ENCODE results near the gene WARS2.

The WARS2 gene

GRCh38 chr1:119081267-119081666, 59.2 kb downstream of the WARS2 start:
- no peaks in the 10 kb centered on the region for H3K9me3 ChIP-seq (ENCODE audit: control insufficient read depth, low read length)
- no peak overlapping the region for H3K27ac ChIP-seq
- no peak for TF ChIP-seq CTCF (IDR thresholded peaks at IDR 0.05)

GRCh38 chr1:119080586-119080985, 59.9 kb downstream of the WARS2 start:
- H3K4me2 ChIP-seq (ENCODE audit: low read length) = no peak overlapping the region
- no peaks in the 10 kb centered on the region for H3K4me1 ChIP-seq
- H3K27ac ChIP-seq = no peak overlapping the region
- TF ChIP-seq CTCF (IDR thresholded peaks at IDR 0.05) = no peak
- no peaks in the 10 kb centered on the region for H3K79me2 ChIP-seq
- H3K27me3 ChIP-seq (ENCODE audit: control insufficient read depth, insufficient read depth, low read length) = no peaks in the 10 kb centered on the region
- H3K4me3 ChIP-seq (ENCODE audit: low read depth, low read length) = no peak overlapping the region
- no peaks in the 10 kb centered on the region for H3K36me3 ChIP-seq (ENCODE audit: control insufficient read depth, insufficient read depth, low read length)
- no peak overlapping the region for H3K9ac ChIP-seq
- no peaks in the 10 kb centered on the region for H3K9me3 ChIP-seq (ENCODE audit: control insufficient read depth, low read length)
- no peak overlapping the region for H2AFZ ChIP-seq

More at GRCh38 chr1:119081267-119081666, 59.2 kb downstream of the WARS2 start:
- H3K4me2 ChIP-seq (ENCODE audit: low read length) = no peak overlapping the region
- H2AFZ ChIP-seq = no peak overlapping the region
- H3K4me1 ChIP-seq = no peaks in the 10 kb centered on the region
- H3K79me2 ChIP-seq = no peaks in the 10 kb centered on the region
- no peak overlapping the region for H3K9ac ChIP-seq
- H3K27me3 ChIP-seq (ENCODE audit: control insufficient read depth, insufficient read depth, low read length) = no peaks in the 10 kb centered on the region
- H3K4me3 ChIP-seq (ENCODE audit: low read depth, low read length) = no peak overlapping the region
- no peaks in the 10 kb centered on the region for H3K36me3 ChIP-seq (ENCODE audit: control insufficient read depth, insufficient read depth, low read length)

GRCh38 chr1:119079881-119080280, 60.6 kb downstream of the WARS2 start:
- H3K27ac ChIP-seq = no peak overlapping the region
- no peak for TF ChIP-seq CTCF (IDR thresholded peaks at IDR 0.05)
- no peak overlapping the region for H2AFZ ChIP-seq
- H3K79me2 ChIP-seq = no peaks in the 10 kb centered on the region
- H3K4me2 ChIP-seq (ENCODE audit: low read length) = no peak overlapping the region
- H3K27me3 ChIP-seq (ENCODE audit: control insufficient read depth, insufficient read depth, low read length) = no peaks in the 10 kb centered on the region
- H3K9me3 ChIP-seq (ENCODE audit: control insufficient read depth, low read length) = no peaks in the 10 kb centered on the region
- H3K9ac ChIP-seq = no peak overlapping the region
- H3K36me3 ChIP-seq (ENCODE audit: control insufficient read depth, insufficient read depth, low read length) = no peaks in the 10 kb centered on the region
- no peak overlapping the region for H3K4me3 ChIP-seq (ENCODE audit: low read depth, low read length)
- H3K4me1 ChIP-seq = no peaks in the 10 kb centered on the region

DNA sequence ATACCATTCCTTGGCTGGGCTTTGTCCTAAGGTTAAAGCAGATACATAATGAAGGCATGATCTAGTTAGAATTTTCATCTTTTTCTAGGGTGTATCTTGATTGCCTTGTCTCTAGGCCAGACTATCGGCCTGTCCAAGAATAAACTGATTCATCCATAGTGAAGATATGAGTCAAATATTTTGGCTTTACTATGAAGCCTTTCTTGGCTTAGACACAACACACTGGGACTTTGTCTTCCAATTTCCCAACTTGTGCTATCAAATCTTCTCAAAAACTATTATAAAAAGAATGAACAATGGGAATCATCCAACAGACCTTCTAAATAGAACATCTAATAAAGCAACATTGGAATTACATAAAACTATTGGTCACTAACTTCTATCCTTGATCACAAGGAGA, 64.8 kb downstream of the WARS2 start:
- no peak for TF ChIP-seq CTCF (IDR thresholded peaks at IDR 0.05)

DNA sequence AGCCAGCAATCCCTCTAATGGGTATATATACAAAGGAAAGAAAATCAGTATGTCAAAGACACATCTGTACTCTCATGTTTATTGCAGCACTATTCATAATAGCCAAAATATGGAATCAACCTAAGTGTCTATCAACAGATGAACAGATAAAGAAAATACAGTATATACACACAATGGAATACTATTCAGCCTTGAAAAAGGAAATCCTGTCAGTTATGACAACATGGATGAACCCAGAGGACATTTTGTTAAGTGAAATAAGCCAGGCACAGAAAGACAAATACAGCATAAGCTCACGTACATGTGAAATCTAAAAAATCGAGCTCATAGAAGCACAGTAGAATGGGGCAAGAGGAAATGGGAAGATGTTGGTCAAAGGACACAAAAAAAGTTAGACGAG, 69.1 kb downstream of the WARS2 start:
- no peaks in the 10 kb centered on the region for H3K79me2 ChIP-seq
- no peak overlapping the region for H3K27ac ChIP-seq
- no peak overlapping the region for H2AFZ ChIP-seq
- no peak overlapping the region for H3K4me3 ChIP-seq (ENCODE audit: low read depth, low read length)
- no peaks in the 10 kb centered on the region for H3K27me3 ChIP-seq (ENCODE audit: control insufficient read depth, insufficient read depth, low read length)
- no peaks in the 10 kb centered on the region for H3K4me1 ChIP-seq
- H3K9me3 ChIP-seq (ENCODE audit: control insufficient read depth, low read length) = no peaks in the 10 kb centered on the region
- no peak for TF ChIP-seq CTCF (IDR thresholded peaks at IDR 0.05)
- H3K4me2 ChIP-seq (ENCODE audit: low read length) = no peak overlapping the region
- no peak overlapping the region for H3K9ac ChIP-seq
- H3K36me3 ChIP-seq (ENCODE audit: control insufficient read depth, insufficient read depth, low read length) = no peaks in the 10 kb centered on the region

More for the DNA sequence above, 64.8 kb downstream of the WARS2 start:
- no peak overlapping the region for H3K4me3 ChIP-seq (ENCODE audit: low read depth, low read length)
- no peaks in the 10 kb centered on the region for H3K79me2 ChIP-seq
- H3K9me3 ChIP-seq (ENCODE audit: control insufficient read depth, low read length) = no peaks in the 10 kb centered on the region
- H3K36me3 ChIP-seq (ENCODE audit: control insufficient read depth, insufficient read depth, low read length) = no peaks in the 10 kb centered on the region
- no peaks in the 10 kb centered on the region for H3K27me3 ChIP-seq (ENCODE audit: control insufficient read depth, insufficient read depth, low read length)
- H2AFZ ChIP-seq = no peak overlapping the region
- no peak overlapping the region for H3K9ac ChIP-seq
- no peak overlapping the region for H3K4me2 ChIP-seq (ENCODE audit: low read length)
- no peaks in the 10 kb centered on the region for H3K4me1 ChIP-seq
- H3K27ac ChIP-seq = no peak overlapping the region

Measured in parathyroid adenoma (tissue), 2 donors.